CD4-positive, alpha-beta T cell (primary cell): Measurements from ENCODE around the gene ARHGEF28. TPM values are rescaled to one million over a fixed set of nuclear protein-coding genes. Genes with fewer than 3 reads are reported as not detected.

Source experiments
- ATAC-seq: fragments of 200-7000 bp; cut with Tn5 transposase; one replicate; pipeline ENCODE4 v1.10.0; 2022; ENCODE audit warnings: mild to moderate bottlenecking; ENCODE audit not compliant: poor library complexity
- CTCF ChIA-PET: fragments of 350-600 bp; sonication (Branson Sonifier 250); formaldehyde crosslinking; loops from one replicate; lab custom pipeline; 2021; ENCODE audit warnings: antibody characterized with exemption, inconsistent platforms; lab: Charles Lee
- POLR2A ChIA-PET: fragments of 350-600 bp; sonication (Branson Sonifier 250); formaldehyde crosslinking; loops from one replicate; lab custom pipeline; 2021; ENCODE audit warnings: antibody characterized with exemption, inconsistent platforms; lab: Charles Lee
- DNase-seq, 14 experiments: peaks; one replicate each; pipeline ENCODE4 v3.0.0-alpha.2; 2013 to 2020; ENCODE audit warnings: mixed read lengths in 2 of 14
- H3K27ac ChIP-seq, 2 donors: one replicate each; pipeline versions ENCODE4 v1.5.1 to v1.7.0; 2013; ENCODE audit warnings: low read length in 2 of 2, low read depth in 1 of 2, mild to moderate bottlenecking in 1 of 2
- H3K27me3 ChIP-seq, 2 experiments: 1 replicate in 1 of 2; 2 replicates in 1 of 2; pipeline versions ENCODE4 v1.6.1 to v1.7.0; 2013; ENCODE audit warnings: low read length in 2 of 2, control low read depth in 1 of 2, mild to moderate bottlenecking in 1 of 2, moderate library complexity in 1 of 2; ENCODE audit not compliant: insufficient read depth in 2 of 2, control insufficient read depth in 1 of 2
- H3K36me3 ChIP-seq: one replicate; pipeline ENCODE4 v1.6.1; 2013; ENCODE audit warnings: low read length, control low read depth; ENCODE audit not compliant: insufficient read depth
- H3K4me1 ChIP-seq: one replicate; pipeline ENCODE4 v1.6.1; 2013; ENCODE audit warnings: low read length, control low read depth; ENCODE audit not compliant: insufficient read depth
- H3K4me3 ChIP-seq: one replicate; pipeline ENCODE4 v1.5.1; 2013; ENCODE audit warnings: mild to moderate bottlenecking, low read length, moderate library complexity
- H3K9me3 ChIP-seq, 2 experiments: 1 replicate in 1 of 2; 2 replicates in 1 of 2; pipeline versions ENCODE4 v1.6.1 to v1.7.0; 2013; ENCODE audit warnings: low read length in 2 of 2, mild to moderate bottlenecking in 2 of 2, control low read depth in 1 of 2, moderate library complexity in 1 of 2; ENCODE audit not compliant: control insufficient read depth in 1 of 2, insufficient read depth in 1 of 2
- H3K27ac Mint-ChIP-seq: one replicate; pipeline ENCODE4 v1.8.0; 2020; ENCODE audit warnings: mixed read lengths
- H3K27me3 Mint-ChIP-seq: one replicate; pipeline ENCODE4 v1.8.0; 2021; ENCODE audit warnings: mixed read lengths
- H3K36me3 Mint-ChIP-seq: one replicate; pipeline ENCODE4 v1.8.0; 2021; ENCODE audit warnings: low read depth, mixed read lengths
- H3K4me1 Mint-ChIP-seq: one replicate; pipeline ENCODE4 v1.8.0; 2021; ENCODE audit warnings: low read depth, mixed read lengths
- H3K4me3 Mint-ChIP-seq: one replicate; pipeline ENCODE4 v1.8.0; 2020; ENCODE audit warnings: mild to moderate bottlenecking, mixed read lengths
- H3K9me3 Mint-ChIP-seq: one replicate; pipeline ENCODE4 v1.8.0; 2020; ENCODE audit warnings: mixed read lengths
- intact Hi-C, 2 experiments: fragments of 100-400 bp; cut with DNase I in 1 of 2; cut with micrococcal nuclease in 1 of 2; formaldehyde crosslinking; loops; one replicate each; pipeline versions ENCODE4 v1.15.1 to v1.9.0; 2023 to 2025; cut with DNase I, micrococcal nuclease
- total RNA-seq, 174 experiments: library from RNA in 2 of 174; stranded (reverse) in 2 of 174; gene quantifications; one replicate each; pipeline ENCODE4 v1.2.3 and lab custom pipeline; 2021 to 2026
- TF ChIP-seq, protein P1 (sequence below): fragments of 200-600 bp; IDR thresholded peaks from one replicate; pipeline ENCODE4 v1.8.0; 2022; ENCODE audit warnings: antibody characterized with exemption, mild to moderate bottlenecking

Gene ARHGEF28
- total RNA-seq, 2 experiments from 2014 or later: not detected

DNA sequence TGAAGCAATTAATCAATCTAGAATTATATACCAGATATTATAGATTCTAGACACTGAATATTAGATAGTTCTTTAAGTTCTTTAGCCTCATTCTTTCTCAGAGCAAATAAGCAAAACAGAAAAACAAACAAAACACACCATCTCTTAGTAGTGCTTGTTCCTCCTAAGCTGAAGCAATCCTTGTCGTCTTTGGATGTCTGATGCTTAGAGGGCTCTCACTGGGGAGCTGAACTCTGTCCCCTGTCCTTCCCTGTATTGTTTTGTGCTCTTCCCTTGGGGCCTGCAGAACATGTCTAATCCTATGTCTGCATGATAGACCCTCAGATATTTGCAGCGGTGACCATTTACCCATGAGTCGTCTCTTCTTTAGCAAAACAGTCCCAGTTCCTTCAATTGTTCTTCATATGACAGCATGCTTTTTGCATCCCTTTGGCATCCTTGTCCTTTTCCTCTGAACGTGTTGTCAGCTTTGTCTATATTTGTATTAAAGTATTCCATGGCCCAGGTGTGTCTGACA is 114.3 kb downstream of the ARHGEF28 start:
- TF ChIP-seq, protein P1, sequence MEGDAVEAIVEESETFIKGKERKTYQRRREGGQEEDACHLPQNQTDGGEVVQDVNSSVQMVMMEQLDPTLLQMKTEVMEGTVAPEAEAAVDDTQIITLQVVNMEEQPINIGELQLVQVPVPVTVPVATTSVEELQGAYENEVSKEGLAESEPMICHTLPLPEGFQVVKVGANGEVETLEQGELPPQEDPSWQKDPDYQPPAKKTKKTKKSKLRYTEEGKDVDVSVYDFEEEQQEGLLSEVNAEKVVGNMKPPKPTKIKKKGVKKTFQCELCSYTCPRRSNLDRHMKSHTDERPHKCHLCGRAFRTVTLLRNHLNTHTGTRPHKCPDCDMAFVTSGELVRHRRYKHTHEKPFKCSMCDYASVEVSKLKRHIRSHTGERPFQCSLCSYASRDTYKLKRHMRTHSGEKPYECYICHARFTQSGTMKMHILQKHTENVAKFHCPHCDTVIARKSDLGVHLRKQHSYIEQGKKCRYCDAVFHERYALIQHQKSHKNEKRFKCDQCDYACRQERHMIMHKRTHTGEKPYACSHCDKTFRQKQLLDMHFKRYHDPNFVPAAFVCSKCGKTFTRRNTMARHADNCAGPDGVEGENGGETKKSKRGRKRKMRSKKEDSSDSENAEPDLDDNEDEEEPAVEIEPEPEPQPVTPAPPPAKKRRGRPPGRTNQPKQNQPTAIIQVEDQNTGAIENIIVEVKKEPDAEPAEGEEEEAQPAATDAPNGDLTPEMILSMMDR: no peak
- ChIA-PET POLR2A (no interaction called here), CTCF (no interaction called here)
- Histone ChIP-seq H3K27me3 (no peaks in the 10 kb centered on the region), H3K9me3 (no peaks in the 10 kb centered on the region), H3K36me3 (no peaks in the 10 kb centered on the region), H3K4me3 (no peak overlapping the region), H3K27ac (no peak overlapping the region), H3K4me1 (no peaks in the 10 kb centered on the region)
- DNase-seq: no peak
- Mint-ChIP-seq H3K4me3 (no peak overlapping the region), H3K4me1 (no peaks in the 10 kb centered on the region), H3K27me3 (peaks cover 11% of the 10 kb centered on the region), H3K36me3 (no peaks in the 10 kb centered on the region), H3K9me3 (no peaks in the 10 kb centered on the region), H3K27ac (no peak overlapping the region)
- intact Hi-C loops: no loop called here
- no peak for ATAC-seq

DNA sequence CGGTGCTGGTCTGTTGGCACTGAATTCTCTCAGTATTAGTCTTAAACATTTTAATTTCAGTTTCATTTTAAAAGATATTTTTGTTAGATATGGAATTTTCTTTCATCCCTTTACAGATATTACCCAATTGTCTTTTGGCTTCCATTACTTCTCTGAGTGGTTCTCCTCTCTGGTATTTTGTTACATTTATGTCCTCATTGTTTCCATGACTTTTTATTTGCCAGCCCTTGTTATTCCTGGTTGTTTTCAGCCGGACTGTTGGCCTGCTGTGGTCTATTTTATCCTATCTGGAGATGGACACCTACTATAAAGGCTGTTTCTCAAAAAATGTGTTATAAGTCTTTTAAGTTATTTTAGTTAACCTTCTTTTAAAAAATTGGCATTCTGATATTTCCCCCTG is 117.2 kb downstream of the ARHGEF28 start:
- no peaks in the 10 kb centered on the region for H3K4me1 Mint-ChIP-seq
- no peak overlapping the region for H3K27ac Mint-ChIP-seq
- H3K4me1 ChIP-seq: no peaks in the 10 kb centered on the region
- peaks cover 8% of the 10 kb centered on the region for H3K27me3 Mint-ChIP-seq
- H3K36me3 Mint-ChIP-seq: no peaks in the 10 kb centered on the region
- ATAC-seq (no peak), DNase-seq (no peak)
- no peaks in the 10 kb centered on the region for H3K9me3 Mint-ChIP-seq
- H3K36me3 ChIP-seq: no peaks in the 10 kb centered on the region
- H3K27me3 ChIP-seq: no peaks in the 10 kb centered on the region
- H3K4me3 Mint-ChIP-seq: no peak overlapping the region
- POLR2A ChIA-PET: no interaction called here
- CTCF ChIA-PET: no interaction called here
- TF ChIP-seq, protein P1: no peak
- intact Hi-C loops: no loop called here
- no peak overlapping the region for H3K27ac ChIP-seq
- no peaks in the 10 kb centered on the region for H3K9me3 ChIP-seq
- H3K4me3 ChIP-seq: no peak overlapping the region

DNA sequence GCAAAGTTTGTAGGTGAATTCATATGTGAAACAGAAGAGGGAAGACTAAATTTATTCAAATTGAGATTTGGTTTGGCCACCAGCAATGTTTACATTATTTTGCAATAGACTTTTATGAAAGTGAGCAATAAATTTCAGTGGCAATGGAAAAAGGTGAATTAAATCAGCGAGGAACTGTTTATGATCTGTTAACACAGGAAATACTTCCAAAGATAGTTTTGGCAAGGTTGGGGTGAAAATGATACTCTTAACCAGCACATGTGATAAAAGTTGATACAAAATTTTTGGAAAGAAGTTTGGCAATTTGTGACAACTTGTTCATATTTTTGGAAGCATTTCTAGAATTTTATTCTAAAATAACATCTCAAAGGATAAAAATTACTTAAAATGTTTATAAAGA is 119.8 kb downstream of the ARHGEF28 start:
- Histone ChIP-seq H3K27me3 (peaks cover 0 to 3% of the 10 kb centered on the region in 2 experiments), H3K36me3 (no peaks in the 10 kb centered on the region), H3K9me3 (peaks cover 0 to 4% of the 10 kb centered on the region in 2 experiments), H3K4me1 (no peaks in the 10 kb centered on the region), H3K27ac (no peak overlapping the region), H3K4me3 (no peak overlapping the region)
- ChIA-PET CTCF (no interaction called here), POLR2A (no interaction called here)
- TF ChIP-seq, protein P1: no peak
- ATAC-seq: no peak
- DNase-seq: no peak
- Mint-ChIP-seq H3K36me3 (no peaks in the 10 kb centered on the region), H3K27ac (no peak overlapping the region), H3K4me3 (no peak overlapping the region), H3K27me3 (peaks cover 21% of the 10 kb centered on the region), H3K9me3 (no peaks in the 10 kb centered on the region), H3K4me1 (no peaks in the 10 kb centered on the region)
- intact Hi-C loops: no loop called here
